Hepatocyte (in vitro differentiated cells): ENCODE results near the gene CLSTN1.

Experiments
- EZH2 ChIP-seq: fragments of 200-600 bp; sonication (generic); IDR thresholded peaks from 2 replicates; pipeline ENCODE4 v1.6.1; 2016; ENCODE audit warnings: antibody characterized with exemption, mild to moderate bottlenecking, borderline replicate concordance
- EZH2phosphoT487 ChIP-seq: fragments of 200-600 bp; sonication (generic); IDR thresholded peaks from one replicate; pipeline ENCODE4 v1.6.1; 2018; ENCODE audit warnings: antibody characterized with exemption, mild to moderate bottlenecking, low read depth, moderate library complexity; ENCODE audit not compliant: unreplicated experiment, severe bottlenecking
- TF ChIP-seq, protein P1 (sequence below): fragments of 200-600 bp; sonication (generic); IDR thresholded peaks from 2 replicates; pipeline ENCODE4 v1.5.1; 2016; ENCODE audit warnings: antibody characterized with exemption, mild to moderate bottlenecking; ENCODE audit not compliant: poor library complexity

DNA sequence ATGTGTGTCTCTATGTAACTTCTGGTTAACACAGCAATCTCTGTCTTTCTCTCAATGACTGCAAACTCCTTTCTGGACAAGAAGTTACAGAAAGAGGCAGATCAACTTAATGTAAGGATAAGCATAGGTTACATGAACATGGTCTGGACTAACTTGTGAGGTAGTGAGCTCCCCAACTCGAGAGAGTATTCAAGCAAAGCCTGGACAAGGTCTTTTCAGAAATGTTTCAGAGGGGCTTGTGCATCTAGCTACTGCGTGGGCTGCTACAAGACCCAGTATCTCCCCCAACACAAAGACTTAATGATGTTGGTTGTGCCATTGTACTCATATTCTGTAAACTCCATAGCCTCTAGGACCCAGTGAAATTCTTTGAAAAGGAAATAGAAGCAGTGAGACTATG lies 23.5 kb upstream of the CLSTN1 start:
- TF ChIP-seq, protein P1, sequence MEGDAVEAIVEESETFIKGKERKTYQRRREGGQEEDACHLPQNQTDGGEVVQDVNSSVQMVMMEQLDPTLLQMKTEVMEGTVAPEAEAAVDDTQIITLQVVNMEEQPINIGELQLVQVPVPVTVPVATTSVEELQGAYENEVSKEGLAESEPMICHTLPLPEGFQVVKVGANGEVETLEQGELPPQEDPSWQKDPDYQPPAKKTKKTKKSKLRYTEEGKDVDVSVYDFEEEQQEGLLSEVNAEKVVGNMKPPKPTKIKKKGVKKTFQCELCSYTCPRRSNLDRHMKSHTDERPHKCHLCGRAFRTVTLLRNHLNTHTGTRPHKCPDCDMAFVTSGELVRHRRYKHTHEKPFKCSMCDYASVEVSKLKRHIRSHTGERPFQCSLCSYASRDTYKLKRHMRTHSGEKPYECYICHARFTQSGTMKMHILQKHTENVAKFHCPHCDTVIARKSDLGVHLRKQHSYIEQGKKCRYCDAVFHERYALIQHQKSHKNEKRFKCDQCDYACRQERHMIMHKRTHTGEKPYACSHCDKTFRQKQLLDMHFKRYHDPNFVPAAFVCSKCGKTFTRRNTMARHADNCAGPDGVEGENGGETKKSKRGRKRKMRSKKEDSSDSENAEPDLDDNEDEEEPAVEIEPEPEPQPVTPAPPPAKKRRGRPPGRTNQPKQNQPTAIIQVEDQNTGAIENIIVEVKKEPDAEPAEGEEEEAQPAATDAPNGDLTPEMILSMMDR, result no peak
- no peak for TF ChIP-seq EZH2
- no peak for TF ChIP-seq EZH2phosphoT487
